ENCODE data around the gene TEAD1. TPM values are rescaled to one million over a fixed set of nuclear protein-coding genes. Genes with fewer than 3 reads are reported as not detected.

The TEAD1 gene
- total RNA-seq, 6 donors from 2014 or later: 53.5 to 141 (median 80.2) TPM

DNA sequence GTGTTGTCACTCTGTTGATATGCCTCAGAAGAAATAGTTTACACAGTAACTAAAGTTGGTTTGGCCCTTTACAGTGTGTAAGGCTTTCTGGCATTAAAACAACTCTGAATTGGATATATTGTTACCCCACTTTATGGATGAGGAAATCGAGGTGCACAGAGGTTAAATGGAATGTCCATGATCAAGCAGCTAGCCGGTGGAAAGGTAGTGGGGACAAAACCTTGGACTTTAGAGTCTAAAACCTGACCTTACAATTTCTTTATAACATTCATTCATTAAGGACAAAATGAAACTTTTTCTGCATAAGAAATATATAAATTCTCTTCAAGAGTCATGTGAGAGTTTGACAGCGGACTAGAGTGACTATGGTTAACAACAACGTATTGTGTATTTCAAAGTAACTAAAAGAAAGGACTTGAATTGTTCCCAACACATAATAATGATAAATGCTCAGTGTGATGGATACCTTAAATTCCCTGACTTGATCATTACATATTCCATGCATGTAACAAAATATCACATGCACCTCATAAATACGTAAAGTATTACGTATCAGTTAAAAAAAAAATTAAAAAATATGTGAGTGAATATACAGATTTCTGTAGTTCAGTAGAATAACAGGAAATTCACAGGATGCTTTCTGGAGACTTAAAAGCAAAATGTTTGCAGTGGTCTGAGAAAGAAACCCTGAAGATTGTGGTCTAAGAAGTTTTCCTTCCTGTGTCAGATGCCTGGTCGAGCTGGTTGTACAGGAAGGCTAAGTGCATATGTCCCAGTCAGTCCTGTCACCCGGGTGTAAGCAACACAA, 51.0 kb downstream of the TEAD1 start:
- ATAC-seq (ENCODE audit: low FRiP score in 2 of 2) (no peak), DNase-seq (no peak)
- Histone ChIP-seq H3K9me3 (no peaks in the 10 kb centered on the region), H3K27me3 (no peaks in the 10 kb centered on the region), H3K4me1 (peaks cover 26 to 45% (median 33%) of the 10 kb centered on the region in 4 donors), H3K27ac (peak overlapping the region; percentile 59 to 75 (median 62)), H3K36me3 (no peaks in the 10 kb centered on the region), H3K4me3 (no peak overlapping the region)
- TF ChIP-seq POLR2A (IDR thresholded peaks at IDR 0.05): no peak
- 61 to 67% methylated on average over 8 of the region's 8 CpGs for WGBS, 2 donors

DNA sequence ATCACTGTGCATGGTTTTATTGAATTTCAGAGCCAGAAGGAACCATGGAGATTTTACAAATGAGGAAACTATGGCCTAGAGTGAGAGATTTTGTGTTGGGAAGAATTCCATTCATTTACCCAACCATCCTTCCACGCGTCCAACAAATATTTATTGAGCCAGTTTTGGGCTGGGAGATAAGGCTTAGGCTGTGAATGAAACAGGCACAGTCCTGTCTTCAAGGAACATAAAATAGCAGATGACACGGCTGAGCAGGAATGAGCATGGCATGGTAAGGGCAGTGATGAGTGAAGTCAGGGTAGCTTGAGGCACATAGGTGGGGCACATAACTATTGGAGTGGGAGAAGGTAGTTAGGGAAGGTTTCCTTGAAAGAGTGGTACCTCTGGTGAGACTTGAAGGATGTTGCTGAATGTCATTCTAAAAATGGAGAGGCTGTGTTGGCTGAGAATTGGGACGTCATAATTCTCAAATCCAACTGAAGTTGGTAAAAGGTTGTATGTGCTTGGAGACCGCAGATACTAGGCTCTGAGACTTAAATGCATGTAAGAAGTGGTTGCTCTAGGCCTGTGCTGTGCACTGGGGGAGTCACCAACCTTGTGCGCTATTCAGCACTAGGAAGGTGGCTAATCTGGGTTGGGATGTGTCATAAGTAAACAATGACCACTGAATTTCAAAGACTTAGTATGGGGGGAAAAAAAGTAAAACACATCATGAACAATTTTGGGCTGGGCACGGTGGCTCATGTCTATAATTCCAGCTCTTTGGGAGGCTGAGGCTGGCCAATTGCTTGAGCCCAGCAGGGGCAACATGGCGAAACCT, 51.9 kb downstream of the TEAD1 start:
- TF ChIP-seq POLR2AphosphoS5 (IDR thresholded peaks at IDR 0.05) (no peak), EP300 (IDR thresholded peaks at IDR 0.05) (no peak), POLR2A (IDR thresholded peaks at IDR 0.05) (no peak)
- TF ChIP-seq, protein P1, sequence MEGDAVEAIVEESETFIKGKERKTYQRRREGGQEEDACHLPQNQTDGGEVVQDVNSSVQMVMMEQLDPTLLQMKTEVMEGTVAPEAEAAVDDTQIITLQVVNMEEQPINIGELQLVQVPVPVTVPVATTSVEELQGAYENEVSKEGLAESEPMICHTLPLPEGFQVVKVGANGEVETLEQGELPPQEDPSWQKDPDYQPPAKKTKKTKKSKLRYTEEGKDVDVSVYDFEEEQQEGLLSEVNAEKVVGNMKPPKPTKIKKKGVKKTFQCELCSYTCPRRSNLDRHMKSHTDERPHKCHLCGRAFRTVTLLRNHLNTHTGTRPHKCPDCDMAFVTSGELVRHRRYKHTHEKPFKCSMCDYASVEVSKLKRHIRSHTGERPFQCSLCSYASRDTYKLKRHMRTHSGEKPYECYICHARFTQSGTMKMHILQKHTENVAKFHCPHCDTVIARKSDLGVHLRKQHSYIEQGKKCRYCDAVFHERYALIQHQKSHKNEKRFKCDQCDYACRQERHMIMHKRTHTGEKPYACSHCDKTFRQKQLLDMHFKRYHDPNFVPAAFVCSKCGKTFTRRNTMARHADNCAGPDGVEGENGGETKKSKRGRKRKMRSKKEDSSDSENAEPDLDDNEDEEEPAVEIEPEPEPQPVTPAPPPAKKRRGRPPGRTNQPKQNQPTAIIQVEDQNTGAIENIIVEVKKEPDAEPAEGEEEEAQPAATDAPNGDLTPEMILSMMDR (IDR thresholded peaks at IDR 0.05): no peak
- Histone ChIP-seq H3K9me3 (no peaks in the 10 kb centered on the region), H3K4me1 (peaks cover 21 to 41% (median 31%) of the 10 kb centered on the region in 4 donors), H3K4me3 (no peak overlapping the region), H3K36me3 (no peaks in the 10 kb centered on the region), H3K27me3 (no peaks in the 10 kb centered on the region), H3K27ac (no peak overlapping the region)
- WGBS, 2 donors: 80 to 83% methylated on average over 8 of the region's 8 CpGs
- DNase-seq: no peak
- ATAC-seq (ENCODE audit: low FRiP score in 2 of 2): no peak

DNA sequence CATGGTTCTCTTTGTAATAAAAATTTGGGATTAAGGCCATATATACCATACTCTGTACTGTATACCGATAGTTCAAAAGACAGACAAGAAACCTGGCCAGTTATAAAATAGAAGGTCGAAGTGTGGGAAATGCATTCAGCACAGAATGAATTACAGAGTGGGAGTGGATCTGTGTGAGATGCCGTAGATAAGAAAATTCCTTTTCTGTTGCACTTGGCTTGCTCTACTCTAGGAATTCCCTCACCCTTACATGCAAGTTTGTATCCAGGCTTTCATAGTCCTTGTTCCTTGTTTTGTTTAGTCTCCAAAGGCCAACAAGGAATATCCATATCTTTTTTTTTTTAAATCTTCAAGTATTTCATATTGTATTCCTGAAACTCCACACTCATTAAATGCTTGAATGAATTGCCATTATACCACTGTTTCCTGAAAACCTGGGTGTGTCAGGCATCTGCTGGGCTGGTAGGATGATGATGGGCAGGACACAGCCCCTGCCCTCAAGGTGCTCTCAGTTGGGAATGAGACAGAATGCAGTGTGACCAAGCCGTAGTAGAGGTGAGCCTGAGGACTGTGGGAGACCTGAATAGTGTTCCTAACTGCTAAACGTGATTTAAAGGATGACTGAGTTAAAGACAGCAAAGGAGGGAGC, 53.5 kb downstream of the TEAD1 start:
- WGBS, 2 donors: 51 to 69% methylated on average over 5 of the region's 5 CpGs
- Histone ChIP-seq H3K27me3 (no peaks in the 10 kb centered on the region), H3K9me3 (no peaks in the 10 kb centered on the region), H3K4me3 (no peak overlapping the region), H3K36me3 (no peaks in the 10 kb centered on the region), H3K27ac (no peak overlapping the region), H3K4me1 (peaks cover 21 to 34% (median 26%) of the 10 kb centered on the region in 4 donors)
- ATAC-seq (ENCODE audit: low FRiP score in 2 of 2): no peak
- DNase-seq: no peak
- TF ChIP-seq, protein P1 (IDR thresholded peaks at IDR 0.05): no peak

DNA sequence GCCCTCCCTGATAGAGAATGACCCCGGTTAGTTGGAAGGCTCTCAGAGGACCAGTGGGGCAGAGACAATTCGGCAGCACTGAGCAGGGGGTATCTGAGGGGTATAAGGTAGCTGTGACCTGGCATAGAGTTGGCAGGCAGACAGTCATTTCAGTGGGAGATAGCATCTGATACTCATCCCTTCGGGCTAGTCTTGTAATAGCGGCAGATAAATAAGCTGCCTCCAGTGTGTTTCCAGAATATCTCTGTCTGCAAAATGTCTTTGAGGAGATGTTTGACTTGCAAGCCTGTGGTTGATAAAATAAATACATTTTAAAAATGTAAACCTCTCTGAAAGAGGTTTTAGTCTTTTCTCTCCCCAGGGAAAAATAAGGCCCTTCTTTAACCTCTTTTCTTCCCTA, 54.2 kb downstream of the TEAD1 start:
- Histone ChIP-seq H3K9me3 (no peaks in the 10 kb centered on the region), H3K27me3 (no peaks in the 10 kb centered on the region), H3K4me3 (no peak overlapping the region), H3K36me3 (no peaks in the 10 kb centered on the region), H3K4me1 (peaks cover 14 to 29% (median 22%) of the 10 kb centered on the region in 4 donors), H3K27ac (no peak overlapping the region)
- WGBS, 2 donors: 61 to 69% methylated on average over 4 of the region's 4 CpGs
- TF ChIP-seq EP300 (IDR thresholded peaks at IDR 0.05): no peak
- TF ChIP-seq POLR2A (IDR thresholded peaks at IDR 0.05): no peak
- TF ChIP-seq, protein P1 (IDR thresholded peaks at IDR 0.05): no peak
- no peak for TF ChIP-seq POLR2AphosphoS5 (IDR thresholded peaks at IDR 0.05)
- ATAC-seq (ENCODE audit: low FRiP score in 2 of 2) (no peak), DNase-seq (no peak)

DNA sequence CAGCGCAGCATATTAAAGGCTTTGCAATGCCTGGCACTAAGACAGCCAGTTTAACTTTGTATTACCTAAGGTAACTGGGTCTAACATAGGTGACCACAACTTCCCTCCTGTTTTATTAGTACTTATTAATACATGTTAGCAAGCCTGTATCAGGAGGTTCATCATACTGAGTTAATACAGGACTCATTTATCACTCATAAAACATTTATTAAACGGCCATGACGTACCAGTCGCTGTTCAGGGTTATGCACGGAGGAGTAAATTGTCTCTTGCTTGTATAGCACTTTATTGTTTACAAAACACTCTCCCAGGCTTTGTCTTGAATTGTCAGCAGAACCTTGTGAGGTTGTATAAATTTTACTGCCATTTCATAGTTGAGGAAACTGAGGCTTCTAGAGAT, 55.7 kb downstream of the TEAD1 start:
- Histone ChIP-seq H3K9me3 (no peaks in the 10 kb centered on the region), H3K4me3 (no peak overlapping the region), H3K27me3 (no peaks in the 10 kb centered on the region), H3K27ac (no peak overlapping the region), H3K4me1 (peaks cover under 1 to 15% (median 10%) of the 10 kb centered on the region in 4 donors), H3K36me3 (no peaks in the 10 kb centered on the region)
- DNase-seq: no peak
- no peak for ATAC-seq (ENCODE audit: low FRiP score in 2 of 2)
- TF ChIP-seq POLR2A (IDR thresholded peaks at IDR 0.05) (no peak), EP300 (IDR thresholded peaks at IDR 0.05) (no peak), POLR2AphosphoS5 (IDR thresholded peaks at IDR 0.05) (no peak)
- TF ChIP-seq, protein P1 (IDR thresholded peaks at IDR 0.05): no peak
- WGBS, 2 donors: 69 to 87% methylated on average over 5 of the region's 5 CpGs
